CD4-positive, alpha-beta T cell treated with Interleukin-15 for 1 hour (primary cell): ENCODE data around the gene C11orf24.
"Not testable (repeated sequence)": the region's sequence is repeated elsewhere in the genome, so short reads cannot be mapped to it uniquely, and the experiment has no call there.

ENCODE experiments used
- DNase-seq: peaks from one replicate; pipeline ENCODE4 v3.0.0-alpha.2; 2020

Gene C11orf24

GRCh38 chr11:68271781-68272608, at the start of gene C11orf24:
Gene C11orf24, minus strand, starts transcription at chr11:68271973. Its CDS starts 8,206 bp downstream, at chr11:68263767.
- DNase-seq, result peak; percentile 96

DNA sequence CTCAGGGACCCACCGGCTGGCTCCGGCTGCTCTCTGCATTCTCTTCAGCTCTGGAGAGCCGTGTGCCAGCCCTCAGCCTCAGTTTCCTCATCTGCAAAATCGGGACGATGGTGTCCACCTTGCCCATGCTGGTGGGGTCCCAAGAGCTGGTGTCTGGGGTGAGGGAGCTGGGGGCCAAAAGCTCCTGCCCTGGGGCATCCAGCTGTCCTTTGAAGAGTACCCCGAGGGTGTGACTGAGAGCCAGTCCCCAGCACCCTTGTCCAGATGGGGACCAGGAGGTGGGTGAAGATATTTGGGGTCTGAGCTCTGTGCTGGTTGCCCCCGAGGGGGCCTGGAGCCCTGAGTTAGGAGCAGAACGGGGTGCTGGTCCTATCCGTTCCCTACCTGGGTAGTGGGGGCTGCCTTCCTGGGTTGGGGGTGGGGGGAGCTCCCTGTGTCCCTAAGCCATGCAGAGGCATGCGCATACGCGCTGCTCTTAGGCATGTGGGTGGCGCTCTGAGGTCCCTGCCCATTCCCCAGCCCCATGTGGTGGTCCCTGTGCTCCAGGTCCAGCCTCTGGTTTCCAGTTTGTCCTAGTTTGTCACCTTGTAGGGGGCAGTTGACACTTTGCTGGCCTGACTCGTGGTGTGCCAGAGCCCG, 45.5 kb upstream of the C11orf24 start:
- DNase-seq, result no peak

- DNase-seq, result peak; percentile 4
Observed at GRCh38 chr11:68315171-68315920, 43.6 kb upstream of the C11orf24 start.

DNA sequence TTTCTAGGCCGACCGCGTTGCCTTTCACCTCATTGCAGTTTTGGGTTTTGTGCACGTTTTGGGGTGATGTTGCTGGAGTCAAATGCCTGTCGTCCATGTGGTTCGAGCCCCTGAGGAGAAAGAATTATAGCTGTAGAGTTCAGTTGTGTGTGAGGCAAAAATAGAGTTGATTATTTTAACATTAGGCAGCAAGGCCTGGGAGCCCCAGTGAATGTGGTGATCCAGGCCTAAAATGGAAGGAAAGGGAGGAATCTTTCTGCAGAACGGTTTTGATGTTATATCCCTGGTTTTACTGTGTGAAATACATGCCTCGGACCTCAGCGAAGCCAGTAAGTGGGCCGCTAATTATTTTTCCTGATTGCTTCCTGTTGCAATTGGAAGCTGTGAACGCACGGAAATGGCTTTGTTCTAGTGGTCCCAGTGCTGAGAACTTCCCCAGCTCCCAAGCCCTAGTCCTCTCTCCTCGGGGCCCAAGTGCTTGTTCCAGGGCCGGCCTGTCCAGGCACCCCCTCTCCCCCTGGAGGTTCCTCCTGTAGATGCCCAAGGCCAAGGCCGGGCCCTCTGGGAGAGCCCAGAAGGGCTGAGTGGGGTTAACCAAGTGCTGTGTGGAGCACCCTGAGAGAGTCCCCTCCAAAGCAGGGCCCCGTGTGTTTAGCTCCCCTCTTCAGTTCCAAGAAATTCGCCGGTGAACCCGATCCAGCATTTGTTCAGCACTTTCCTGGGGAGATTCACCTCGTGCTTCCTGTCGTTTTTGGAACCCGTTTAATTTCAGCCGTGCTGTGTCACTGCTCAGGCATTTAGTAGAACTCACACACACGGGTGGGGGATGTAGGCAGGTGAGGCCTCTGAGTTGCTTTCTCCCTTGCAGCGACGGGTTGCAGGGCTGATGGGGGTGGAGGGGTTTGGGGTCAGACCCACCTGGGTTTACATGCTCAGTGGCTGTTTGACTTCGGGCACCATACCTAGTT, 42.7 kb upstream of the C11orf24 start:
- peak; percentile 13 for DNase-seq

GRCh38 chr11:68313574-68314202, 41.9 kb upstream of the C11orf24 start:
- DNase-seq, result peak; percentile 12

DNA sequence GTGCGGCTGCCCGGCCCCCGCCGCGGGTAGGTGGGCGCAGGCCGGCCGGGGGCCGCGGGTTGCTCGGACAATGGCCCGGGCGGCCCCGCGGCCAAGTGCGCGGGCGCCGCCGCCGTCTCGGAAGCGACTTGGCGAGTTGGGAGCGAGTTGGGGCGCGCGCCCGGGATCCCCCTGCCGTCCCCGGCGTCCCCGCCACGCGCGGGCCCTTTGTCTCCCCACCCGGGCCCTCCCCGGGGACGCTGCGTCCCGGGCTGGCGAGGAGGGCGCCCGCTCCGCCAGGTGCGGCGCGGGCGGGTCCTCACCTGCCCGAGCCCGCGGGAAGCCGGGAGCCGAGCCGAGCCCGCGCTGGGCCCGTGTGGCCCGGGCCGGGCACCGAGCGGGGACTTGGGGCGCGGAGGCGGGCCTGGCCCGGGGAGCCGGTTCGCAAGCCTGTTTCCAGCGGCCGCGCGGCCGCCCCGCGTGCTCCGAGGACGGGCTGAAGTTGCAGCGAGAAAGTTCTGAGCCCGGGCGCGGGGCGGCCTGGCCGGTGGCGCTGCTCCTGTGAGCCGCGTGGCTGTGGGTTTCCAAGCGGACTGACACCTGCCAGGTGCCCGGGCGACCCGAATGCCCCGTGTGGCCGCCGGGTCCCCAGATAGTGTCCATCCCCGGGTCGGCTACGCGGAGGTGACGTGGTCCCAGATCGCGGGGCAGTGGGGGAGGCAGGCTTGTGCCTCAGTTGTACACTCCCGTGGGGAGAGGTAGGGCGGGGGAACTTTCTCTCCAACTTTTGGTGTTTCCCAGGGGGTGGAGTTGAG, 41.2 kb upstream of the C11orf24 start:
- DNase-seq, result peak; percentile 10

DNA sequence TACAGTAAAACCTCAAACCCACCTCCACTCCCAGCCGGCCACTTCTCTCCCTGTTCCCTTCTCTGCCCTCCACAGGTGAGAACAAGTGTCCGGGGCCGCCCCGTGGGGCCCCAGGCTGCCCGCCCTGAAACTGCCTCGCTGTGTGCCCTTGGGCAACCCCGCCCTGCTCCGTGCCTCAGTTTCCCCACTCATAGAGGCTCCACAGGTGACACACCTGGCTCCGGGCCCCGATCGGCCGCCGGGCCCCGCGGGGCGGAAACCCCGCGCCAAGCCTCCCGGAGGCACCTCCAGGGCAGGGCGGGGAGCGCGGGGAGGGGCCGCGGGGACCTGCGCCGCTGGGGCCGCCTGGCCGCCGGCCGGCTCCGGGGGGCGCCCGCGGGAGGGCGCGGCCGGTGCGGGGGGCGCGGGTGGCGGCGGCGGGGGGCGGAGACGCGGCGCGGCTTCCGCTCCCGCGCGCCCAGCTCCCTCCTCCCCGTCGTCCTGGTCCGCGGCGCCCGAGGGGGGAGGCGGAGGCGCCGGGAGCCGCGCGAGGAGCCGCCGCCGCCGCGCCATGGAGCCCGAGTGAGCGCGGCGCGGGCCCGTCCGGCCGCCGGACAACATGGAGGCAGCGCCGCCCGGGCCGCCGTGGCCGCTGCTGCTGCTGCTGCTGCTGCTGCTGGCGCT, 40.5 kb upstream of the C11orf24 start, which contains the start of gene LRP5:
TSS of gene LRP5 (plus strand) at position 475 of the 663 bp plus-strand sequence. CDS start at position 599, 124 bp downstream.
- DNase-seq, result peak; percentile 12

GRCh38 chr11:68311160-68312116, 39.7 kb upstream of the C11orf24 start:
- DNase-seq, result peak; percentile 15

DNA sequence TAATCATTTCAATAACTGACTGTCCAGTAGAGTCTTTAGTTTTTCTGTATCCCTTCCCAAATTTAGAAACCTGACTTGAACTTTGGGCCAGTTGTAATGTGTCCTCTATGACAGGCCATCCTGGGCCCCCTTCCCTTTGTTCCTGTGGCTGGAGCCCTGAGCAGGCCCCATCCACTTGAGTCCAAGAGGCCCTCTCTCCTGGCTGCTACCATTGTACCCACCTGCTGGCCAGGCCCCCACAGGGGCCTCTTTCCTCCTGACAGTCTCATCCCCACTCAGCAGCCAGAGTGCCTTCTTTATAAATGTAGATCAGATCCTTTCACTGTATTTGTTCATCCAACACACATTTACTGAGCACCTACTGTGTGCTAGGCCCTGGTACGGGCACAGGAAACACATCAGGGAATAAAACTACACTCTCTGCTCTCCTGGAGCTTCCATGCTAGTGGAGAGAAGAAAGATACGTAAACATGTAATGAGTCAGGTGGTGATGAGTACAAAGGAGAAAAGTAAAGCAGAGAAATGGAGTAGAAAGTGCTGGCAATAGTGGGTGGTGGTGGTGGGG, 37.9 kb upstream of the C11orf24 start:
- no peak for DNase-seq

GRCh38 chr11:68308068-68308467, 36.3 kb upstream of the C11orf24 start:
- no peak for DNase-seq

- no peak for DNase-seq
Observed at GRCh38 chr11:68306636-68307035, 34.9 kb upstream of the C11orf24 start.

GRCh38 chr11:68303982-68304780, 32.4 kb upstream of the C11orf24 start:
- no peak for DNase-seq

DNA sequence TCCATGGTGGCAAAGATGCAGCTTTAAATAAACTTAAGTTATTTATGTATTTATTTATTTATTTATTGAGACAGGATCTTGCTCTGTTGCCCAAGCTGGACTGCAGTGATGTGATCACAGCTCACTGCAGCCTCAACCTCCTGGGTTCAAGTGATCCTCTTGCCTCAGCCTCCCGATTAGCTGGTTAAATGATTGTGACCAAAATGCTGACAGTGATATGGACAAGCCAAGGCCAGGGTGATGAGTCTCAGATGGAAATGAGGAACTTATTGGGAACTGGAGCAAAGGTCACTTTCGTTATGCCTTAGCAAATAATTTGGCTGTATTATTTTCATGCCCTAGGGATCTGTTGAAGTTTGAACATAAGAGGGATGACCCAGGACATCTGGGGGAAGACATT, 31.3 kb upstream of the C11orf24 start:
- DNase-seq, result no peak

DNA sequence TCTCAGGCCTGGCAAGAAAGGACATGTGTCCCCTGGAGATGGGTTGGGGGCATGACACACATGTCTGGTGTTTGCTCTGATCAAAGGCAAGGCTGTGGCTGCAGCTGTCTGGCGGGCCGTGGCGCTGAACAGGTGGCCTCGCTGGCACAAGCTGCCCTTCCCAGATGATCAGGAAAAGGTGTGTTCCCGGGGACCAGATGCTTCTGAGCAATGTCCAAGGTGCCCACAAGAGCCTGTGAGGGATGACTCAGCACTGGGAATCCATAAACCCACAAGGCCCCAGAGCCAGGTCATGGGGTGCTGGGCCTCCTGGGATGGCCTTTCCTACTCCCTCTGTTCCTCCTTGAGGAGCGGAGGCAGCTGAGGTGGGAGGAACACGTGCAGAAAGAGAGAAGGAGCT, 30.9 kb upstream of the C11orf24 start:
- no peak for DNase-seq

- no peak for DNase-seq
Observed at GRCh38 chr11:68302256-68302655, 30.5 kb upstream of the C11orf24 start.

DNA sequence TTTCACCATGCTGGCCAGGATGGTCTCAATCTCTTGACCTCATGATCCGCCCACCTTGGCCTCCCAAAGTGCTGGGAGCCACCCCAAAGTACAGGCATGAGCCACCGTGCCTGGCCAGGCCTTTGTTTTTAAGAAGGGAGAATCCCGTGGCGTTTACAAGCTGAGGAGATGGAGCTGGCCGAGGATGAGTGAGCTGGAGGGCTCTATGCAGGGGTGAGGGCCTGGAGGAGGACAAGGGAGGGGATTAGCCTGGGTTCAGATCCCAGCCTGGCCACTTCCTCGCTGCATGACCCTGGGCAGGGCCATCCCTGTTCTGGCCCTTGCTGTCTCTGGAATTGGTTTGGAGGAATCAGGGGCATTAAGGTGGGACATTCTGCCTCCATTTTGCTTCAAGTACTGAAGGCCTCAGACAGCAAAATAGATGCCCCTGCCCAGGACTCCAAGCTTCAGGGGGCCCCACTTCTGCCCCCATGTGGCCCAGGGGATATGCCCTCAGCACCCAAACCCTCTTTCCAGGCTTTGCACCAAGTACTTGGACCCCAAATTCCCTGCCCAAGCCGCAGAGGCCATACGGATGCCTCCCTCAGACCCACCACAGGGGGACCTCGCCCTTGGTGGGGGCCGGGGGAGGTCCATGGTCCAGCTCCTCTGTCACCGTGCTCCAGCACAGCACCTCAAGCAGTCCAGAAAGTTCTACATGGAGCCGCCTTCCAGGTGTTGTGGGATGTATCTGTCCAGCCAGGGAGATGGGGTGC, 28.5 kb upstream of the C11orf24 start:
- no peak for DNase-seq

GRCh38 chr11:68299517-68299879, 27.7 kb upstream of the C11orf24 start:
- not testable (repeated sequence) for DNase-seq
